ENCODE data around the gene LY6G5C.

The LY6G5C gene

DNA sequence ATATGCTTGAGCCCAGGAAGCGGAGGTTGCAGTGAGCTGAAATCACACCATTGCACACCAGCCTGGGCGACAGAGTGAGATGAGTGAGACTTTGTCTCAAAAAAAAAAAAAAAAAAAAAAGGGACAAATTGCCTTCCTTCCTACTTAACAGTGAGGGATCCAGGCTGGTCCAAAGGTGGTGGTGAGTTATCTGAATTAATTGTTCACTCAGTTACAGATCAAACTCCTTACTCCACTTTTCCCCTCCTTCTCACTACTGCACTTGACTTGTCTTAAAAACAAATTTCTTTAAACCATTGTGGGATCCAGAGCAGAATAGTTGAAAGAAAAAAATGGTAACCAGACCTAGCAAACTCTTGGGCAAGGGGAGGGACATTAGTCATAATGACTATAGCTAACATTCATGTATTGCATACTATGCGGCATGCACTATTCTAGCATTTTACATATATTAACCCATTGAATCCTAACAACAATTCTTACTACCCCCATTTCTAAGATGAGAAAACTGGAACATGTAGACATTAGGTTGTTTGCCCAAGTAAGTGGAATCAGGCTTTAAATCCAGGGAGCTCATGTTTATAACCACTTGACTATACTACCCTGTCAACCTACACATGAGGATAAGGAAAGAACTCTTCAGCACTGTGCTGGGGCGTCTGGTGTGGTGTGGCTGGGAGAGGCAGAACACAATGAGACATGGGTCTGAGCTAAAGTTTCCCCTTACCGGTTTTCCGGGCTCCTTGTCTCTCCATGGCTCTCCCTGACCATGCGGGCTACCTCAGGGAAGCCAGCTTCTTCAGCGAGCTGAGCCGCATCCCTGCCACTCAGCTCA, 17.5 kb downstream of the LY6G5C start:
- in situ Hi-C loops (cut with MboI; ENCODE audit: low sequenced_read_pairs), result no loop called here

DNA sequence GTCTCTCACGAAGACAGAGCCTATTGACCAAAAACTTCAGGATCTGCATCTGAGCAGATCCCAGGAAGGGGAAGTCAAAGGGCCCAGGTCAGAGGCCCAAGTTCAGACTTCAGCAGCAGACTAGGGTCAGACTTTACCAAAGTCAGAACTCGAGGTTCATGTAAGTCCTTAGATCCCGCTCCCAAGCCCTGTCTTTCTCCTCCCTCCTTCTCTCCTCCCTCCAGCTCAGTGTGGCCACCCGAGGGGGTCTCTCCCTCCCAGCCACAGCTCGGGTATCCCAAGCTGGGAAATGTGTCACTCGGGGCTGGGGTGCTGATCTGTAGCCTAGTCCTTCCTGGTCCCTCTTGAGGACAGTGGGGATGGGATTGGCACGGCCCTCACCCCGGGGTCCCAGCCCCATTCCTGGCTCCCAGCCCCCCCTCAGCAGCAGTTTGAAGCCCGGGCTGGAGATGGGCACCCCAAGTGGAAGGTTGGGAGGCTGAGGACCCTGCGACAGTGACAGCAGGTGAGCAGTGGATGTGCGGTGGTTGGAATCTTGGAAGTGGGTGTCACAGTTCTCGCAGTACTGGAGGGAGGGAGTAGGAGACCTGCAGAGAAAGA, 18.6 kb downstream of the LY6G5C start:
- in situ Hi-C loops (cut with MboI; ENCODE audit: low sequenced_read_pairs), result no loop called here

DNA sequence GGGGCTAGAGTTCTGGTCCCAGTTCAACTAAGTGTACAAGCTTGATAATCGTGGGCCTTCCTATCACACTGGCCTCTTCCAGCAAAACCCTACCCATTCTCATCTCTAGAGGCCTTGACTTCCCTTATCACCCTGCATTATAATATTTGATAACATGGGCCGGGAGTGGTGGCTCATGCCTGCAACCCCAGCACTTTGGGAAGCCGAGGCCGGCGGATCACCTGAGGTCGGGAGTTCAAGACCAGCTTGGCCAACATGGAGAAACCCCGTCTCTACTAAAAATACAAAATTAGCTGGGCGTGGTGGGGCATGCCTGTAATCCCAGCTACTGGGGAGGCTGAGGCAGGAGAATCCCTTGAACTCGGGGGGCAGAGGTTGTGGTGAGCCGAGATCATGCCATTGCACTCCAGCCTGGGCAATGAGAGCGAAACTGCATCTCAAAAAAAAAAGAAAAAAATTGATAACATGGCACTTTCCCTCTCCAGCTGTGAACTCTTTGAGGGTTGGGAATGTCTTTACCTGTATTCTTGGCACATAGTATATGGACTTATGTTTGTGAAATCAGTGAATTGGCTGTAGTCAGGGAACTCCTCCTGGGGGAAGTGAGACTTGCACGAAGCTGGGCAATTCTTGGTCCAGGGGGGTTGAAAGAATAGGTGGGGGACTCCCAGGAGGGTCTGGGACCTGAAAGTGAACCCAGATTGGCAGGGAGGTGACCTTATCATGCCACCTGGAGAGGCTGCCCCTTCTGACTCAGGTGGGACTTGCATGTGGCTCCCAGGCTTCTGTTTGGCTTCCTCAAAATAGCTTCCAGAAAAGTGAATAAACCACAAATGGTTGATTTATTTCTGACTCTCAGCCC, 19.4 kb downstream of the LY6G5C start:
- in situ Hi-C loops (cut with MboI; ENCODE audit: low sequenced_read_pairs), result no loop called here

DNA sequence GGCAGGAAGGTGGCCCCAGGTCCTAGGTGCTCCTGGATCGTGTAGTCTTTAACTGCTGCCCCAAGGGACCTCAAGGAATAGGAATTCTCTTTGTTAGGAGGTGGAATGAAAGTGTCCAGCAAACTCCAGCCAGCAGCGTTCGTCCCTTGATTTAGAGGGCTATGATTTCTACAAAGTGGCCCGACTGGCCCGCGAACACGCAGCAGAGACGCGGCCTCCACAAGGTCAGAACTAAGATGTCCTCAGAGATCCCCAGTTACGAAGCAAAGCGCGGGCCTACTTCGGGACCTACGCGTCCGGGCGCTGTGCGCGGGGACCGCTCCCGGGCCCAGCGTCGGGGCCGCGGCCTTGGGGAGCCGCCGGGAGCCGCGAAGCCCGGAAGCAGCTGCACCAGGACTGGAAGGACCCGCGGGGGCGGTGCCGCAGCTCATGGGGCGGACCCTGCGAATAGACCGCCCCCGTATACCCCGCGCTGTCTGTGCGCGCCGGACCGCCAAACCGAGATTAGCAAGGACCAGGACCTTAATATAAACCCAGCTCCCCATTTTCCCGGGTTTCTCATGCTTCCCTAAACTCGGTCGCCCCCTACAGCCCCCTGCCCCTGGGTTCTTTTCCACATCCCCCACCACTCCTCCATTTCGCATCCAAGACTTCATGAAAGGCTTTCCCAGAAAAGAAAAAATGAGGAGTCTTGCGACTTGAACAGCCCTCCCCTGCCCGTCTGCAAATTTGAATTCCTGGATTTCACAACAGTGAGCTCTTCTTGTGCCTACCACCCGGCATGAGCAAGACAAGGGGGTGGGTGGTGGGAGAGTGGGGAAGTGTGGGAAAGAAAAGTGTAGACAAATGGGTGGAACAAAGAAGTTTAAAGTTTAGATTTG, 20.2 kb downstream of the LY6G5C start, which contains the start of gene C6orf47:
C6orf47 (minus strand) TSS at position 398 of the 881 bp plus-strand sequence. CDS start 831 bp downstream, outside the sequence.
- in situ Hi-C loops (cut with MboI; ENCODE audit: low sequenced_read_pairs), result no loop called here

- in situ Hi-C loops (cut with MboI; ENCODE audit: low sequenced_read_pairs), result no loop called here
These were observed 21.1 kb downstream of the LY6G5C start for GRCh38 chr6:31659649-31660380.

- in situ Hi-C loops (cut with MboI; ENCODE audit: low sequenced_read_pairs), result no loop called here
These were observed 21.8 kb downstream of the LY6G5C start for GRCh38 chr6:31658983-31659648.

GRCh38 chr6:31658158-31658688, 22.6 kb downstream of the LY6G5C start:
- in situ Hi-C loops (cut with MboI; ENCODE audit: low sequenced_read_pairs), result no loop called here

- in situ Hi-C loops (cut with MboI; ENCODE audit: low sequenced_read_pairs), result no loop called here
These were observed 23.3 kb downstream of the LY6G5C start for GRCh38 chr6:31657406-31658157.

- in situ Hi-C loops (cut with MboI; ENCODE audit: low sequenced_read_pairs), result no loop called here
These were observed 25.3 kb downstream of the LY6G5C start, which contains the start of gene APOM for GRCh38 chr6:31655349-31656237. Gene APOM (plus strand): TSS chr6:31655894. CDS start chr6:31655967, 73 bp downstream.

DNA sequence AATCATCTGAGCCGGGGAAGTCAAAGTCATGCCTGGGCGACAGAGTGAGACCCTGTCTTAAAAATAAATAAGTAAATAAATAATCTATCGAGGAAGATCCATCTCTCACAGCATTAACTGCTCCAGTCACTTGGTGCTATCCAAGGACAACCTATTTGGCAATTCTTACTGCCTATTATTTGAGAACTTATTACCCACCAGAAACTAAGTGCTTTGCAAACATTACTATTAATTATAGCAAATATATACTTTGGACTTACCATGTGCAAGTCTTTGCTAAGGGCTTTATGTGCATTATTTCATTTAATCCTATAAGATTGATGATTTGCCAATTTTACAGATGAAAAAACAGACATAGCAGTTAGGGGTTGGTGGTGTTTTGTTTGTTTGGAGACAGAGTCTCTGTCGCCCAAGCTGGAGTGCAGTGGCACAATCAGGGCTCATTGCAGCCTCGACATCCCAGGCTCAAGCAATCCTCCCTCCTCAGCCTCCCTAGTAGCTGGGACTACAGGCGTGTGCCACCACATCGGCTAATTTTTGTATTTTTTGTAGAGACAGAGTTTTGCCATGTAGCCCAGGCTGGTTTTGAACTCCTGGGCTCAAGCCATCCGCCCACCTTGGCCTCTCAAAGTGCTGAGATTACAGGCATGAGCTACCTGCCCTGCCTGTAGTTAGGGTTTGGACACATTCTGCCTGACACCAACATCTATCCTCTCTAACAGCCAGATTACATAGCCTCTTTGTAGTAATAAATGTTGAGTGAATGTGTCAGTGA, 26.1 kb downstream of the LY6G5C start:
- in situ Hi-C loops (cut with MboI; ENCODE audit: low sequenced_read_pairs), result no loop called here

GRCh38 chr6:31652925-31653724, 27.7 kb downstream of the LY6G5C start:
- in situ Hi-C loops (cut with MboI; ENCODE audit: low sequenced_read_pairs), result no loop called here

GRCh38 chr6:31651602-31652191, 29.2 kb downstream of the LY6G5C start:
- in situ Hi-C loops (cut with MboI; ENCODE audit: low sequenced_read_pairs), result no loop called here

DNA sequence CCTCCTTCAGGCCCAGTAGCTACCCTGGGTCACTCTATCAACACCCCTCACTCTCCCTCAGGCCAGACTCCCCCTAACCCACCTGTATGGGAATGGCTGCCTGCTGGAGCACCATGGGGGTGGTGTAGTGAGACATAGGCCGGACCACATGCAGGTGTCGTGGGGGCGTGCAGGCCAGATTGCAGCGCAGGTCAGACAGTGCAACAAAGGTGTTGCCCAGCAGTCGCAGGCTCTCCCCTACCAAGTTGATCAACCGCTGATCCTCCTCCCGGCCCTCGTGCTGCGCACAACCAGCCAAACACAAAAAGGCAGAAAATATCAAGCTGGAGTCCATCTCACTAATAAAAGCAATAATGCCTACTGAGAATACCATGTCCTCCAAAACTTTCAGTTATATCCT, 35.5 kb downstream of the LY6G5C start:
- in situ Hi-C loops (cut with MboI; ENCODE audit: low sequenced_read_pairs), result no loop called here

DNA sequence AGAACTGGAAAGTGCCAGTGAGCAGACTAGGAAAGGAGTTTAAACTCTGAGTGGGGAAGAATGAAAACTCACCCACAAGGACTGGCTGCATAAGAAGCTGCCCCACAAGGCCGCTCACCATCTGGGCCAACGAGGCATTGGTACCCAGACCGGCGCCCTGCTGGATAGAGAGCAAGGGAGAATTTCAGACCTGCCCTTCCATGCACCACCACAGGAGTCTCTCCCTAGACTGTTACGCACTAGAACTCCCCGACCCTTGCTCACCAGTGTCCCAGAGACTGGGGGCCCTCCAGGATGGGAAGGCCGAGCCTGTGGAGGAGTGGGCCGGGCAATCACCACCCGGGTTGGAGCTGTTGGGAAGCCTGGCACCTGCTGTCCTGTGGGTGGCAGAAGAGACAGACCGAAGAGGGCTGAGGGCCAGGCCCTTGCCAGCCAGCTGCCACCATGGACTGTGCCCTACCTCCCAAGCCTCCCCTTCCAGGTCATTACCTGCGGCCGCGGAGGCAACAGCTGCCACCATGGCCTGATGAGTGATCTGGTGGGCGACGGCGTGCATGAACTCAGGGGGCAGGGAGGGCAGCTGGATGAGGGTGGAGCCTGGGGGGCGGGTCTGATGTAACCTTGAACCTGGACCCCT, 36.9 kb downstream of the LY6G5C start:
- in situ Hi-C loops (cut with MboI; ENCODE audit: low sequenced_read_pairs), result no loop called here

Measured in HL-60/S4 treated with retinoic acid at 250 ng/mL for 4 days and 3 days (cell line).